Measurements from ENCODE around the gene SORBS2.
"Not testable (repeated sequence)": the region's sequence is repeated elsewhere in the genome, so short reads cannot be mapped to it uniquely, and the experiment has no call there.

Gene SORBS2

DNA sequence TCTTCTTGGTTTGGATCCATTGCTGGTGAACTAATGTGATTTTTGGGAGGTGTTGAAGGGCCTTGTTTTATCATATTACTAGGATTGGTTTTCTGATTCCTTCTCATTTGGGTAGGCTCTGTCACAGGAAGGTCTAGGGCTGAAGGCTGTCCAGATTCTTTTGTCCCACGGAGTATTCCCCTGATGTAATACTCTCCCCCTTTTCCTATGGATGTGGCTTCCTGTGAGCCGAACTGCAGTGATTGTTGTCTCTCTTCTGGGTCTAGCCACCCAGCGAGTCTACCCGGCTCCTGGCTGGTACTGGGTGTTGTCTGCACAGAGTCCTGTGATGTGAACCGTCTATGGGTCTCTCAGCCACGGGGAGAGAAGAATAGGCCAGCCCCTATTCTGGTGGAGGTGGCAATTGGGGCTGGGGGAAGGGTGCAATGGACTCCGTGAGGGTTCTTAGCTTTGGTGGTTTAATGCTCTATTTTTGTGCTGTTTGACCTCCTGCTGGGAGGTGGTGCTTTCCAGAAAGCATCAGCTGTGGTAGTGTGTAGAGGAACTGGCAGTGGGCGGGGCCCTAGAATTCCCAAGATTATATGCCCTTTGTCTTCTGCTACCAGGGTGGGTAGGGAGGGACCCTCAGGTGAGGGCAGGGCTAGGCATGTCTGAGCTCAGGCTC lies 252.6 kb downstream of the SORBS2 start:
- not testable (repeated sequence) for DNase-seq (ENCODE audit: low spot score)

DNA sequence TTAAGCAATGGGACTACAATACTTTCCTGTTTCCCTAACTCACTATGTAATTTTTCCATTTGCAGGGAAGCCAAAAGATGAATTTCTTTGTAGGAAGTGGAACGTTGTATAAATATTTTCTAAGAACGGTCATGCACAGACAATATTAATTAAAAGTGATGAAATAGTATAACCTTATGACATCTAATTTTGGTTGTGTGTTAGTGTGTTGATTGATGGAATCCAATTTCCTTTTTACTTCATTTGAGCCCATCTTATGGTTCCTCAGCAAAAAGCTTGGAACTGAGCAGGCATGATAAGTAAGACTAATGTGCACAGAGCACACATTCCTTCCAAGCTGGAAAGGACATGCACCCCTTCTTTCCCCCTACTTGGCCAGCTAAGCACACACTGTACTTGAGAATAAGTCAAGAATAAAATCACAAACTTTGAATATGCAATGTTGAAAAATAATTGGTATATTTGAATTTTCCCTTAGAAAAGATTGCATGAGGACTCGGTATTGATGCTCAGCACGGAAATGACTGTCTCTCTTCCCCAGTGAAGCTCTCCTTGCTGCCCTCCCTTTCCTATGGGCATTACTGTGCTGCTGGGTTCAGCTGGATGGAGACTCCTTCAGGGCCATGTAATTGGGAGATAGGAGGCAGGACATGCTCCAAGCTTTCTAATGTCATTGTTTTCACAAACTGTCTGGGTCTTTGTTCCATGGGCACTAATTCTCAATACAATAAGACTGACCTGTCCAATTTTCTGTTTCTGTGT lies 257.4 kb downstream of the SORBS2 start:
- no peak for DNase-seq (ENCODE audit: low spot score)

DNA sequence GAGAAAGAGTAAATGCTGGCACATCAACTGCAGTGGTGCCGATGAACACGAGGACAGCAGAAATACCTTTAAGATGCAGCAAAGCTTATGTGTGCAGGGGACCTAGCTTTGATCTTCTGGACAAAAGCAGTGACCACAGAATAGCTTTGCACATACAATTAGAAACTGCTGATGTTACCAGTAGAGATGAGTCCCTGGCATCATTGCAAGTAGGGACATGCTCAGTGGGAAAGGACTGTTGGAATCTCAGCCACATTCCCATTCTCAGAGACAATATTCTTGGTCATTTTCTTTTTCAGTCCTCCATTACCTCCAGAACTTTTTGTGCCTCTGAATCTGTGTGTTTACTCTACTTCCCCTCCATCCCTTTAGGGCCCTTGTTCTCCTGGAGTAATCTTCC lies 259.7 kb downstream of the SORBS2 start:
- no peak for DNase-seq (ENCODE audit: low spot score)

DNA sequence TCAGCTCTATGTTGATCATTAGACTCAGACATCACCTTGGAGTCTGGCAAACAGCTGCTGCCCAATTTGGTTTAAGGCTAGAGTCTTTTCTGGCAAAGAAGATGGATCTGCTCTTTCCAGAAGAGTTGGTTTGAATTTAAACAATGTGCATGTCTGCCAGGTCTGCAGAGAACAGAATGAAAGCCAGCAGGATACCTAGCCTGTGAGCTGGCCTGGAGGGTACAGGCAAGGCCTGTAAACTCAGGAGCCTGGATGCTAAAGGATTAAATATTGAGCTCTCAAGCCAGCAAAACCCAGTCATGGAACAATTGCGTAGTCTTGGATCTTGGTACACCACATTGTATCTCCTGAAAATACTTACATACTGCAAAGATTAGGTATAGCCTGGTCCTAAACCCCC lies 261.1 kb downstream of the SORBS2 start:
- no peak for DNase-seq (ENCODE audit: low spot score)

DNA sequence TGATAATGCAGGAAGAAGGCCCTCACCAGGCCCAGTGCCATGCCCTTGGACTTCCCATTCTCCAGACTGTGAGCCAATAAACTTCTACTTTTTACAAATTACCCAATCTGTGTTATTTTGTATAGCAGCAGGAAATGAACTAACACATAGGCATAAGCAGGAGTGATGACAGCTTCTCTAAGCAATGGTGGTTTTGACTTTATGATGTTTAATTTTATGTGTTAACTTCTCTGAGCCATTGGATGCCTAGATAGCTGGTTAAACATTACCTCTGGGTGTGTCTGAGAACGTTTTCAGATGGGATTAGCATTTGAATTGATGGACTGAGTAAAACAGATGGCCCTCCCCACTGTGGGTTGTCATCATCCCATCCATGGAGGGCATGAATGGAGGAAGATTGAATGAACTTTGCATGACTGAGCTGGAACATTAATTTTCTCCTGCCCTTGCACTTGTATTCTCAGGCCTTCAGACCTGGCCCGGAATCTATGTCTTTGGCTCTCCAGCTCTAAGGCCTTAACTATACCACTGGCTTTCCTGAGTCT lies 262.8 kb downstream of the SORBS2 start:
- DNase-seq (ENCODE audit: low spot score) = no peak

DNA sequence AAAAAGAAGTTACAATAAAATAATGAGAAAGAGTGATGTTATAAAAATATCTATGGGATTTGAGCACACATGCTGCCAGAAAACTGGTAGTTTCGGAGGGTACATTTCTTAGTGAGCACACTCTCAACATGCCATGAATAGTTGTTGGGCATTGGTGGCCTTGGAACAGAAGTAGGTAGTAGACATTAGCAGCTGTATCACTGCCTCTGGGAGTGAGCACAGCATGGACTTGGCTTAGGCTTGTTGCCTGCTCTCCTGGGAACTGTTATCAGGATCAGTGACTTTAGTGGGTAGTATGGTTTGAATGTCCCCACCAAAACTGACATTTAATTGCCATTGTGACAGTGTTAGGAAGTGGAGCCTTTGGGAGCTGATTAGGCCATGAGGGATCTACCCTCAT lies 263.4 kb downstream of the SORBS2 start:
- DNase-seq (ENCODE audit: low spot score) = no peak

DNA sequence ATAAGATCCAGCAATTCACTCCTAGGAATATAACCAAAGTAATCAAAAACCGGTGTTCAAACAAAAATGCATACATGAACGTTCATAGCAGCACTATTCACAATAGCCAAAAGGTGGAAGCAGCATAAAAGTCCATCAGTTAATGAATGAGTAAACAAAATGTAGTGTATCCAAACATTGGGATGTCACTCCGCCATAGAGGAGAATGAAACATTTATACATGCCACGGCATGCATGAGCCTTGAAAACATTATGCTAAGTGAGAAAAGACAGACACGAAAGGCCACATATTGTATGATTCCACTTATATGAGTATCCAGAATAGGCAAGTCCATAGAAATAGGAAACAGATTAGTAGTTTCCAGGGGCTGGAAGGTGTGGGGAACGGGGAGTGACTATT lies 265.7 kb downstream of the SORBS2 start:
- no peak for DNase-seq (ENCODE audit: low spot score)

DNA sequence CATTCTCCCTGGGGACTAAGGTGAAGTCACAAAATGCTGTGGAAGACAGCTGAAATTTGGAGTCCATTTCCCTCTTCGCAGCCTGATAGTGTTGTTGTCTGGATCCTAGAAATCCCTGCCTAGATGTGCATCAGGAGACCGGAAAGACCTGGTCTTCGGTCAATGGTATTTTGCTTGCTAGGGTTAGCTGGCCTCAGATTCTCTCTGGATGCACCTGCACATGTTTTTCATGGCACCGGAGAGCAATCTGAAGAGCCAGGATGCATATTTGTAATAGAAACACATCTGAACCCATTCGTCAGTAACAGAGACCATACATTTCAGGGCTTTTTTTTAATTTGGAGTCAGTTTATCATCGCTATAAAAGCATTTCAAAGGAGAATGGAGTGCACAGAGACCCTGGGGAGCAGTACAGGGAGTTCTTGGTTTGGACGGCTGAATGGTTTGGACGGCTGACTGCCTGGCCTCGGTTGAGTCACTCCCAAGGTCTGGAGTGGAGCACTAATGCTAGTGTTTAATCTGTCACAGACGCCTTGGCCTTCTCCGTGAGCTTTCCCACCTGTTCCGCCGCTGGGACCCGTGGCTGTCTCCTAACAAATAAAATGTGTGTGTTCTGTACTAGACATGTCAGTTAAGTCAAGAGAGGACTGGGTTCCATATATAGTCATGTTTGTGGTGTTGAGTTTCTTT lies 269.2 kb downstream of the SORBS2 start:
- DNase-seq (ENCODE audit: low spot score) = no peak

DNA sequence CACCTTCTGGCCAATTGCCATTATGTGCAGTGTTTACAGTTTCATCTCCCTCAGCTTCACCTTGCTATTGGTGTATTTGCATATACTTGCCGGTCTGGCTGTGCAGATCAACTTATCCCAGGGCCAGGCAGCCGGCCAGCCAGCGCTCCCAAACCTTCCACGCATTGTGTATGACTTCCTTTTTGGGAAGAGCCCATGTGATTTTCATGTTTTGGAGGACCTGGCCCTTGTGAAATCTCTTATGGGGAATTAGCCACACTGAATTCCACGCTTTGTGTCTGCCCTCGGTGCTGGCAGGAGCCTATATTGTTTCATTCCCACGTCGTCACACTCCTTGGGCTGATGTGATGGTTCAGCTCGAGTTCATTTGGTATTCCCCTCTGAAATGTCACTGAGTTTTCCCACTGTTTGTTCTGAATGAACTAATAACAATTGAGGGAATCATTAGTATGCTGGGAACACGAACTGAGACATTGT lies 270.7 kb downstream of the SORBS2 start:
- no peak for DNase-seq (ENCODE audit: low spot score)

DNA sequence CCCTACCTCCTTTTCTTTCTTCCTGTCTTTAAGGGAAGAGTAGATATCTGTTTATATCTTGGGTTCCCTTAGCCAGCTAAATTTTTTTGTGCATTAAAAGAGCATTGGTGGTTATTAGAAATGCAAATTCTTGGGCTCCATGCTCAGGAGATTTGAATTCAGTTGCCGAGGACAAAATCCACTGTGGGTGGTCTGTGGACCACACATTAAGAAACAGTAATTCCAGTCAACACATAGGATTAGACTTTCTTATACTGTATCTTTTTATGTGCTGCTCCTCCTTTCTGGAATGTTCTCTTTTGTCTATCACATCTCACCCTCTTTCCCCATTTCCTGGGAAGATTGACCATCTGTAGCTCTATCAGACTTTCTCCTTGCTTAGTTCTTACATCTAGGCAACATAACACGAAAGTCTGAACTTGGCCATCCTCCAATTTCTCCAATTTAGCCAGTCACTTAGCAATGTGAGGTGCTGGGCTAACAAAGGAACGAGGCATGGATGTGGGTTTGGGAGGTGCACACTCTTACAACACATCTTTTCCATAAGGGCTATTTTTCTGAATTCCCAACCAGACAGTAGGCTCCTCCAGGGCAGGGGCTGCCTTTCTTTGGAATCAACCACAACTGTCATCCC lies 271.4 kb downstream of the SORBS2 start:
- DNase-seq (ENCODE audit: low spot score) = no peak

DNA sequence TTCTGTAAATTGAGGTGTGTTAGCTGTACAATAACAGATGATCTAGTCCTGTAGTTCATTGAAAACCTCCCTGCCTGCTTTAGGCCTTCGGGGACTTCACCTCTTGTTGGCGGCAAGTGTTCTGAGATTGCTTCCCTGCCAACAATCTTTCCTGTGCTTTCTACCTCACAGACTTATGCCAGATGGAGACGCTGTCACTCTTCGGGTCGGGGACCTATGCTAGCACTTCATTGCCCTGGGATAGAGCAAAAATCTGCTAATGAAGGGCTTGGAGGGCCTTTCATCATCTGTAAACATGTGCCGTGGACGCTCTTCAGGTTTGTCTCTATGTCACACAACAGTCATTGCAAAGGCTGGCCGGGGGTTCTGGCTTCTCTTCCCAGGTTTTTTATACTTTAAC lies 272.0 kb downstream of the SORBS2 start:
- no peak for DNase-seq (ENCODE audit: low spot score)

DNA sequence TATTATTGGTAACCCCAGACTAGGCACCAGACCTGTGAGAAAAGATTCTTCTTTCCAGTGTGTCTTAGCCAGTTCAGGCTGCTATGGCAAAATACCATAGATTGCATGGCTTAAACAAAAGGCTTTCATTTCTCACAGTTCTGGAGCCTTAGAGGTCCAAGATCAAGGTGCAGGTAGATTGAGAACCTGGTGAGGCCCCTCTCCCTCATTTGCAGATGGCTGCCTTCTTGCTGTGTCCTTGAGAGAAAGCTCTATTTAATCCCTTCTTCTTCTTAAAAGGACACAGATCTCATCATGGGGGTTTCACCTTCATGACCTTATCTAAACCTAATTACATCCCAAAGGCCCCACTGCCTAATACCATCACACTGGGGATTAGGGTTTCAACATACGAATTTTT lies 273.2 kb downstream of the SORBS2 start:
- DNase-seq (ENCODE audit: low spot score) = no peak

DNA sequence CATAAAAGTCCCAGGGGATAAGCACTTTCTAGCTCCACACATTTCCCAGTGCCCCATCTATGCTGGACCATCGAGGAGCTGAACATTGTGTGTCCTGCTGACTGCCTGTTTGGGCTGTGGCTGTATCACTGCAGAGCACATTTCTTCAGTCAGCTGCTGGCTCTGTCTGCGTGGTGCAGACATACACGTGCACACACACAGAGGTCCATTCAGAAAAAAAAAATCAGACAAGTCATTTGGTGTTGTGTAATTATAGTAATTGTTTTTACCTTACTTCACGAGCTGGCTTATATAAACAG lies 275.6 kb downstream of the SORBS2 start:
- no peak for DNase-seq (ENCODE audit: low spot score)

DNA sequence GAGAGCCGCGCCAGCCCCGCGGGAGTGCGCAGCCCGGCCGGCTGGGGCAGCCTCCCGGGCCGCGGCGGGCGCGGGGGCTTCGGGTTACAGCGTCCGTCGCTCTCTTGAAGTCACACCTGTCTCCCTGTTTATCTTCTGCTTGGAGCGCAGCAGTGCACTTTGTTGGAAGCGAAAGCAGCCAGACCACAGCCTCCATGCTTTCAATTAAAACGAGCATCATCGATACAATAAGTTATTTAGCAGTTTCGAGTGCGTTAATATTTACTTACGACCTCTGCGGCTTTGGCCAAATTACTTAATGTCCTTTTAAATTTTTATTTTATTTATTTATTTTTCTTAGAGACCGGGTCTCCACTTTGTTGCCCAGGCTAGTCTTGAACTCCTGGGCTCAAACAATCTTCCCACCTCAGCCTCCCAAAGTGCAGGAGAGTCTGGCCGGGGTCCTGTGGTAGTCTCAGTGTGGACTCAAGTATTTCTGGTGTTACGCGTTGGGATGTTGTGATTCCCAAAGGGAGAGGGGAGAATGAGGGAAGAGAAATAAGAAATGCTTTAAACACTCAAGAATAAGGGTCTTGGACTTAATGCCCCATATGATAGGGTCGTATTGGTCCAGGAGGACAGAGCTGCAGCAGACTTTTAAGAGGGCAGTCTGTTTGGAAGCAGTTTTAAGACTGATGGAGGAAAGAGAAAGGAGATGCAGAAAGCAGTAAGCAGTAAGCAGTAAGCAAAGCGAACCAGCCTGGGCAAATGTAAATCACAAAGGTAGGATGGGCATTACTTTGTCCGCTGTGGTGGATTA lies 276.2 kb downstream of the SORBS2 start:
- DNase-seq (ENCODE audit: low spot score) = no peak
